HG03354 (cell line): Measurements from ENCODE around the gene POU2F3.

Source experiments
- ATAC-seq: cut with Tn5 transposase; IDR thresholded peaks from one replicate; pipeline ENCODE4 v1.9.1; 2021; ENCODE audit warnings: mild to moderate bottlenecking; ENCODE audit not compliant: unreplicated experiment, poor library complexity, severe bottlenecking

Gene POU2F3

GRCh38 chr11:120209746-120210625 lies 30.0 kb upstream of the POU2F3 start:
- no peak for ATAC-seq

- ATAC-seq = peak; percentile 89
Measured at GRCh38 chr11:120210626-120211521, 29.1 kb upstream of the POU2F3 start, which contains the start of gene OAF. TSS of gene OAF (plus strand) at chr11:120211032. CDS start at chr11:120211280, 248 bp downstream.

GRCh38 chr11:120211522-120212258 lies 28.2 kb upstream of the POU2F3 start:
- ATAC-seq = no peak

GRCh38 chr11:120212259-120212878 lies 27.6 kb upstream of the POU2F3 start:
- ATAC-seq = no peak

- ATAC-seq = no peak
Measured at GRCh38 chr11:120212926-120213325, 27.0 kb upstream of the POU2F3 start.

GRCh38 chr11:120214581-120214980 lies 25.4 kb upstream of the POU2F3 start:
- no peak for ATAC-seq

- no peak for ATAC-seq
Measured at GRCh38 chr11:120215634-120216033, 24.3 kb upstream of the POU2F3 start.

- ATAC-seq = no peak
Measured at GRCh38 chr11:120216426-120217102, 23.4 kb upstream of the POU2F3 start.

GRCh38 chr11:120217526-120217925 lies 22.4 kb upstream of the POU2F3 start:
- no peak for ATAC-seq

- no peak for ATAC-seq
Measured at GRCh38 chr11:120217941-120218694, 21.8 kb upstream of the POU2F3 start.

- no peak for ATAC-seq
Measured at GRCh38 chr11:120218695-120219033, 21.3 kb upstream of the POU2F3 start.

GRCh38 chr11:120219232-120219937 lies 20.6 kb upstream of the POU2F3 start:
- ATAC-seq = no peak

GRCh38 chr11:120219938-120220746 lies 19.8 kb upstream of the POU2F3 start:
- no peak for ATAC-seq

GRCh38 chr11:120220747-120221037 lies 19.2 kb upstream of the POU2F3 start:
- no peak for ATAC-seq

GRCh38 chr11:120221115-120221752 lies 18.7 kb upstream of the POU2F3 start:
- ATAC-seq = no peak

GRCh38 chr11:120222916-120223315 lies 17.0 kb upstream of the POU2F3 start:
- ATAC-seq = no peak

- ATAC-seq = no peak
Measured at GRCh38 chr11:120223793-120224192, 16.1 kb upstream of the POU2F3 start.
